Ovary (tissue), 9 donors: ENCODE data around the gene TNPO2. TPM values are rescaled to one million over a fixed set of nuclear protein-coding genes. Genes with fewer than 3 reads are reported as not detected.
A peak's percentile ranks its signal among the peaks of the same experiment; 100 is the strongest.

Experiments used
- DNase-seq, 5 donors: peaks; one replicate each; pipeline ENCODE4 v3.0.0-alpha.2; 2019 to 2020
- H3K27ac ChIP-seq, 2 donors: fragments of 200-600 bp; one replicate each; pipeline versions ENCODE4 v1.5.1 to v1.8.0; 2019 to 2022
- H3K27me3 ChIP-seq: fragments of 200-600 bp; one replicate; pipeline ENCODE4 v1.8.0; 2022
- H3K36me3 ChIP-seq: fragments of 200-600 bp; sonication (generic); one replicate; pipeline ENCODE4 v1.5.1; 2019
- H3K4me1 ChIP-seq: one replicate; pipeline ENCODE4 v1.8.1; 2013; ENCODE audit warnings: mild to moderate bottlenecking, moderate library complexity; ENCODE audit not compliant: insufficient read depth
- H3K4me3 ChIP-seq: fragments of 200-600 bp; sonication (generic); one replicate; pipeline ENCODE4 v1.5.1; 2017
- H3K9me3 ChIP-seq, 2 donors: fragments of 200-600 bp in 1 of 2; sonication (generic) in 1 of 2; one replicate each; pipeline versions ENCODE4 v1.5.1 to v1.8.1; 2013 to 2019; ENCODE audit warnings: mild to moderate bottlenecking in 1 of 2, moderate library complexity in 1 of 2
- CTCF ChIP-seq, 3 donors: fragments of 450-650 bp in 2 of 3; fragments of 200-600 bp in 1 of 3; IDR thresholded peaks; one replicate each; pipeline versions ENCODE4 v1.5.1 to v1.8.0; 2016 to 2022; ENCODE audit warnings: antibody characterized with exemption in 3 of 3, mild to moderate bottlenecking in 1 of 3
- EP300 ChIP-seq: sonication (generic); formaldehyde crosslinking; IDR thresholded peaks from one replicate; pipeline ENCODE4 v1.6.1; 2017; ENCODE audit warnings: antibody characterized with exemption
- POLR2A ChIP-seq: fragments of 450-650 bp; IDR thresholded peaks from one replicate; pipeline ENCODE4 v1.6.1; 2017; ENCODE audit warnings: antibody characterized with exemption, mild to moderate bottlenecking, moderate library complexity
- WGBS, 3 donors: extraction: QIAGEN DNeasy Blood & Tissue Kit in 1 of 3; methylation state at CpG; one replicate each; pipeline versions ENCODE4 v1.1.5 to v1.1.7; 2013 to 2017; 5-methylcytosine and 5-hydroxymethylcytosine counted together
- intact Hi-C, 4 donors: fragments of 100-400 bp; cut with DNase I; formaldehyde crosslinking; loops; one replicate each; pipeline versions ENCODE4 v1.11.0 to v1.15.1; 2022 to 2023
- polyA plus RNA-seq, 2 donors: library from polyadenylated mRNA; stranded (reverse); fragments of 200-250 nt in 1 of 2; fragments of 350-450 nt in 1 of 2; fragmentation: Illumina TruSeq in 1 of 2; extraction: RNeasy Lipid Tissue Mini Kit (QIAGEN cat#74804) in 1 of 2; gene quantifications; one replicate each; pipeline ENCODE4 v1.2.3, GENCODE V29; 2013 to 2014
- total RNA-seq, 7 donors: library from RNA; depleted of rRNA in 2 of 7; stranded (reverse); fragments of >200 nt in 2 of 7; fragmentation: NEBNext Ultra II Directional in 3 of 7; extraction: Animal tissue kit (Norgen Biotek cat#: 25700) in 3 of 7; gene quantifications; one replicate each; pipeline versions ENCODE4 v1.1.0 to v1.2.4, GENCODE V29; 2016 to 2023
- donor health status: DM: no; HTN: no; CAD: no; lungs with moderate emphysema.
- donor health status: DM: no; HTN: no; CAD: no.
- donor health status: Bipolar disorder and iron deficiency.
- donor health status: DM: yes; HTN: yes; CAD: no.
- donor health status: DM: no; HTN: no; CAD: no.
- donor health status: DM: yes; HTN: yes; CAD: no.

Gene TNPO2
- total and polyA plus RNA-seq, 9 donors, result 41.5 to 109 (median 75.7) TPM

GRCh38 chr19:12667731-12668302 lies 55.9 kb downstream of the TNPO2 start:
- Histone ChIP-seq H3K4me1 (peaks cover 12% of the 10 kb centered on the region), H3K4me3 (no peak overlapping the region), H3K36me3 (no peaks in the 10 kb centered on the region), H3K9me3 (no peaks in the 10 kb centered on the region), H3K27me3 (no peaks in the 10 kb centered on the region), H3K27ac (no peak overlapping the region)
- no peak for TF ChIP-seq EP300
- TF ChIP-seq POLR2A, result no peak
- no peak for TF ChIP-seq CTCF (IDR thresholded peaks at IDR 0.05)
- DNase-seq, result no peak
- WGBS, 3 donors, result 63 to 67% (median 64%) methylated on average over 4 of the region's 4 CpGs
- intact Hi-C loops, result loop anchor here in 1 of 4 donors (10.0 kb wide), 1 partner anchor 103 kb away; no protein-coding TSS in a partner anchor

- Histone ChIP-seq H3K36me3 (no peaks in the 10 kb centered on the region), H3K27me3 (no peaks in the 10 kb centered on the region), H3K9me3 (no peaks in the 10 kb centered on the region), H3K4me3 (peak within 1 kb of the TSS; percentile 84), H3K27ac (peak within 1 kb of the TSS in 1 of 2 donors; percentile 16), H3K4me1 (peaks cover 12% of the 10 kb centered on the region)
- 1% methylated on average over 45 to 46 of the region's 46 CpGs for WGBS, 3 donors
- DNase-seq, result peak; percentile 66 to 85 (median 73)
- intact Hi-C loops, result loop anchor here in 1 of 4 donors (10.0 kb wide), 1 partner anchor 102 kb away; no protein-coding TSS in a partner anchor
- TF ChIP-seq POLR2A (no peak), EP300 (no peak), CTCF (IDR thresholded peaks at IDR 0.05) (no peak)
Measured at GRCh38 chr19:12666265-12667048, 57.3 kb downstream of the TNPO2 start, which contains the start of the genes MAN2B1 and WDR83. TSS of gene MAN2B1 (minus strand) at chr19:12666742. CDS start at chr19:12666701, 41 bp downstream. TSS of gene WDR83 (plus strand) at chr19:12666807. CDS start at chr19:12669791, 2,984 bp downstream.

GRCh38 chr19:12665671-12666264 lies 58.0 kb downstream of the TNPO2 start:
- H3K4me1 ChIP-seq, result peaks cover 12% of the 10 kb centered on the region

More at GRCh38 chr19:12665671-12666264, 58.0 kb downstream of the TNPO2 start:
- TF ChIP-seq CTCF (IDR thresholded peaks at IDR 0.05) (no peak), POLR2A (no peak), EP300 (no peak)
- H3K36me3 ChIP-seq, result no peaks in the 10 kb centered on the region
- no peaks in the 10 kb centered on the region for H3K9me3 ChIP-seq
- no peak for DNase-seq
- peak overlapping the region; percentile 84 for H3K4me3 ChIP-seq
- WGBS, 3 donors, result 51 to 65% (median 52%) methylated on average over 12 of the region's 12 CpGs
- no peaks in the 10 kb centered on the region for H3K27me3 ChIP-seq
- no peak overlapping the region for H3K27ac ChIP-seq
- intact Hi-C loops, result loop anchor here in 1 of 4 donors (10.0 kb wide), 1 partner anchor 101 kb away; no protein-coding TSS in a partner anchor
